ENCODE measurements around the gene RTCB. TPM values are rescaled to one million over a fixed set of nuclear protein-coding genes. Genes with fewer than 3 reads are reported as not detected.
A peak's percentile ranks its signal among the peaks of the same experiment; 100 is the strongest.
"Not testable (repeated sequence)": the region's sequence is repeated elsewhere in the genome, so short reads cannot be mapped to it uniquely, and the experiment has no call there.

Gene RTCB
- polyA plus RNA-seq, 1 donor = 56.4 TPM

DNA sequence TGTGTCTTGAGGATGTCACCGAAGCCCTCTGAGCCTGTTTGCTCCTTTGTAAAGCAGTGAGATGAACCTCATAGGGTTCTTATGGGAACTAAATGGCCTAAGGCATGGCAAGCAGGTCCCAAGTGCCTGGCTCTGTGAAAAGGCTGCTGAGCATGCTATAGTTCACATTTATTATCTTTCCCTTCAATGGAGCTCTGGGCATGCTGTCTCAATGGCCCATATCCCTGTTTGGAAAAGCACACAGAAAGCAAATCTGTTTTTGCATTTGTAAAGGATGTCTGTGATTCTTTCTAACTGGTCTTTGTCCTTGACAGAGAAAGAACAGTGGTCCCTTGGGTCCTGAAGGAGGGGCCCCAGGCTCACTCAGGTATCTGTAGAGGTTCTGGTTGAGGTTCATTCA, 26.4 kb downstream of the RTCB start:
- DNase-seq = no peak

DNA sequence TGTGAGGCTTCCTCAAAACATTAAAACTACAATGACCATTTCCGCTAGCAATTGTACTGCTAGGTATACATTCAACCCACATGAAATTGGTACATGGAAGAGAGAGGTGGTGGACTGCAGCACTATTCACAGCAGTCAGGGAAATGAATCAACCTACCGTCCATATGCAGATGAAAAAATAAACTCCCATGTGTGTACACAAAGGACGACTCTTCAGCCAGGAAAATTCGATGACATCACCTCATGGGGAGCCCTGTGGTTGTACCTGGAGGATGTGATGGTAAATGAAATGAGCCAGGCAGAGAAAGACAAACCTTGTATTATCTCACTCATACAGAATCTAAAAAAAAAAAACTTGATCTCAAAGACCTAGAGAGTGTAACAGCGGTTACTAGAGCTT, 31.1 kb downstream of the RTCB start:
- no peak for DNase-seq

DNA sequence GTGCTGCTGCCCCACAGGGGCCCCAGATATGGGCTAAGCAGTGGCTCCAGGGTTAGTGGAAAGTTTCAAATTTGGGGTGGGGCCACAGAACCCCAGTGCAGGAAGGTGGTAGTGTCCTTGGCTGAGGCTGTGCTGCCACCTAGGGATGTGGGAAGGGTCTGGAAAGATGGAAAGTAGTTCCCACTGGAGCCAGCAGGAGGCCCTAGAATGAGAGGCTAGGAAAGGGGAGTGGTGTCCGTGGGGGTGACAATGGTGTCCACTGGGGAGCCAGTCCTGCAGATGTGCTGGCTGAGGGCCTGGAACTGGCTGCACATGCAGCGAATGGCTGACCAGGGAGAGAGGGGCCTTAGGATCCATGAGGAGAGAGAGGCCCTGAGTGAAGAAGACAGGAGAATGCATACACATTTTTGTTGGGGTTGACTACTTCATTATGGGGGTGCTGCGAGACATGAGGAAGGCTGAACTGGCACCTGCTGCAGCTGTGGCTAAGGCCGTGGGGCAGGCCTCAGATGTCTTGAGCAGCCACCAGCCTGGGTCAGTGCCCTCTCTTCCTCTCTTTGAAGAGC, 33.3 kb downstream of the RTCB start:
- DNase-seq = peak; percentile 49

DNA sequence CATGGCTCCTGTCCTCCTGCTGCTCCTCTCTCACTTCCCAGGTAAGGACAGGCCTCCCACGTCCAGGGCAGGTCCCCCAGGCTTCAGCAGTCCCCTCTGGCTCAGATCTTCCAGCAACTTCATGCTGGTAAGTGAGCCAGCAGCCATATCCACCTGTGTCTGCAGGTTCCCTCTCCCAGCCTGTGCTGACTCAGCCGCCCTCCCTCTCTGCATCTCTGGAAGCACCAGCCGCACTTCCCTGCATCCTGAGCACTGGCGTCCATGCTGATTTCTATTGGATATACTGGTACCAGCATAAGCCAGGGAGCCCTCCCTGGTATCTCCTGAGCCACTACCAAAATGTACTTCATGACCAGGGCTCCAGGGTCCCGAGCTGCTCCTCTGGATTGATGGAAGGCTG, 35.4 kb downstream of the RTCB start:
- DNase-seq = no peak

DNA sequence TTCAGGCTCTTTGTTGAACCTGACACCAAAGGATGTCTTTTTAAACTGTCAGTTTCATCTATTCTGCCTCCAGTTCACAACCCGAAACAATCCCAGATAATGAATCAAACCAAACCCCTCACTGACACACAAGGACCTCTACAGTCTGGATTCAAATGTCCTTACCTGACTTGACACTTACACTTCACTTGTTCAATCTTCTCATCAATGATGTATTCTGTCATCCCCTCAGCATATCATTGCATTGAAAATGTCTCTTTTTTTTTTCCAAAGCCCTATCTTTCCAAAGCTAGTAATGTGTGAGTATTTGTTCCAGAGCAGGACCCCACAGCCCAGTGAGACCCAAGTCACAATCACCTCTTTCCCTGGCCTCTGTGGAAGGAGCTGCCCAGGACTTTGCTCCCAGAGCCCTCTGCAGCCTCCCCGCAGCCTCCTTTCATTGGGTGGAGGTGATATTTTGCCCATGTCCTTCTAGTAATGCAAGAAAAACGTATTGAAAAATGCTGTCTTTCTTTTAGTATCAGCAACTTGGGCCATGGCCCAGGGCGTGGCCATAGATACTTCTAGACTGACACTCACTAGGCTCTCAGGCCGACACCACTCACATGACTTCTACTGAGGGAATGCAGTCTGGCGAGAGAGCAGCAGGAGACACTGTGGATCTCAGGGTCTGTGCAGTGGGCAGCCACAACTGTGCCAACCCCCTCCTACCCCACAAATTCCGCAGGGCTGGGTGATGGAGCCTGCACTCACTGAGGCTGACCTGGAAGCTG, 36.2 kb downstream of the RTCB start:
- no peak for DNase-seq

DNA sequence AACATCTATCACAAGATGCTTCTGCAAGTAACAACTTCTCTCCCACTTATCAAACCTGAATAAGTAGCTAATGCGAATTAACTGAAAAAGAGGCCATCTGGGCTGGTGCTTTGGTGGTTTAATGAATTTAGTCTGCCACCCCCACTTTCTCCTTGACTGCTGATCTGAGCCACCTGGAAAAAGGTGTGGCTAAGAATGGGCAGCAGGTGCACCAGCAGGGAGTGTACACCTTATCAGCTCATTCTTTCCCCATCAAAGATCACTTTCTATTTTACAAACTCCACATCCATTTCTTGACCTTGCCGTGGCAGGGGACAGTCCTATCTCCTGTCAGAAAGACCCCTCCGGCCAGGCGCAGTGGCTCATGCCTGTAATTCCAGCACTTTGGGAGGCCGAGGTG, 47.8 kb downstream of the RTCB start:
- DNase-seq = no peak

DNA sequence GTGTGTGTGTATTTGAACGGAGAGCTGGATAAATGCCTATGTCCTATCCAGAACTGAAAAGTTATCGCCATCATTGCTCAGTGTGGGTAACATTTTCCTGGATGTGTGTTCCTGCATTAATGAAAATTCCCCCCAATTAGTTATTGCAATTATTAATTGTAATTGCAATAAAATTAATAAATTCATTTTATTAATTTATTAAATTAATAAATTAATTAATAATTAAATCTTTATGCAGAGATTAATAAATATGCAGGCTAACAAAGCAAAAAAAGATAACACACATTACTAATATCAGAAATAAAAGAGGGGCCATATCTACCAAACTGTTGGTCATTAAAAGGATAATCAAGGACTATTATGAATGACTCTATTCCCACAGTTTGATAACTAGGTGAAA, 50.8 kb downstream of the RTCB start:
- DNase-seq = no peak

DNA sequence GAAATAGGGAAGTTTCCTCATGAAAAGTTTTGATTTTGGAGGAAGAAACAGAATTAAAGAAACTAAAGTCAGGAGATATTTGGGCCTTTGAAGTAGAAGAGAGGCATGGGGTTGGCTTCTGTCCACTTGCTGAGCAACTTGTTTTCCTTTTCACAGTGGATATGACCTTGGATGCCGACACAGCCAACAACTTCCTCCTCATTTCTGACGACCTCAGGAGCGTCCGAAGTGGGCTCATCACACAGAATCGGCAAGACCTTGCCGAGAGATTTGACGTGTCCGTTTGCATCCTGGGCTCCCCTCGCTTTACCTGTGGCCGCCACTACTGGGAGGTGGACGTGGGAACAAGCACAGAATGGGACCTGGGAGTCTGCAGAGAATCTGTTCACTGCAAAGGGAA, 52.0 kb downstream of the RTCB start:
- DNase-seq = not testable (repeated sequence)

DNA sequence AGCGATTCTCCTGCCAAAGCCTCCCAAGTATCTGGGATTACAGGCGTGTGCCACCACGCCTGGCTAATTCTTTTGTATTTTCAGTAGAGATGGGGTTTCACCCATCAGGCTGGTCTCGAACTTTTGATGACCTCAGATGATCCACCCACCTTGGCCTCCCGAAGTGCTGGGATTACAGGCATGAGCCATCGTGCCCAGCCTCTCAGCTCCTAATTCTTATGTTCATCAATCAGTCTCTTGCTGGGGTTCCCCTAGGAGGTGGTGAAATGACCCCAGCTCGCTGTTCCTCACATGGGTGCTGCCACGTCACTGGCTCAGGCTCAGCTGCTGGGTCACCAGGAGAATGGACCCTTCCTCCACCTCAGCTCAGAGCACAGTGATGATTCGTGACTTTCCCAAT, 54.5 kb downstream of the RTCB start, which contains the start of gene RFPL3:
Gene RFPL3 (plus strand): TSS at position 301 of the 400 bp plus-strand sequence. CDS start 205 bp downstream, outside the sequence.
- not testable (repeated sequence) for DNase-seq

DNA sequence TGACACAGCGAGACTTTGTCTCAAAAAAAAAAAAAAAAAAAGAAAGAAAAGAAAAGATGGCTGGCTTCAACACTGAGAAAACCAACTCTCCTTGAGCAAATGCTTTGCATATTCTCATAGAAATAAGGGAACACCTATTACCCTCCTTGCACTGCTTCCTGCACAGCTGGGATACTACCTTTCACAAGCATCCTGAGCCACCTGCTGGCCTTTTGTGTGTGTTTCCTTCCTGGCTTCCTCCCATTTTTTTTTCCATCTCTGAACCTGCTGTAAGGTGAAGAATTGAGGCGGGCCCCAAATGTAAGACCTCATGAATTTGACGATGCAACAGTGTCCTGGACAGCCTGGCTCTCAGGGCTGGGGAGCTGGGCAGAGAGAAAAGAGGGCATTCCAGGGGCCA, 56.3 kb downstream of the RTCB start:
- no peak for DNase-seq

DNA sequence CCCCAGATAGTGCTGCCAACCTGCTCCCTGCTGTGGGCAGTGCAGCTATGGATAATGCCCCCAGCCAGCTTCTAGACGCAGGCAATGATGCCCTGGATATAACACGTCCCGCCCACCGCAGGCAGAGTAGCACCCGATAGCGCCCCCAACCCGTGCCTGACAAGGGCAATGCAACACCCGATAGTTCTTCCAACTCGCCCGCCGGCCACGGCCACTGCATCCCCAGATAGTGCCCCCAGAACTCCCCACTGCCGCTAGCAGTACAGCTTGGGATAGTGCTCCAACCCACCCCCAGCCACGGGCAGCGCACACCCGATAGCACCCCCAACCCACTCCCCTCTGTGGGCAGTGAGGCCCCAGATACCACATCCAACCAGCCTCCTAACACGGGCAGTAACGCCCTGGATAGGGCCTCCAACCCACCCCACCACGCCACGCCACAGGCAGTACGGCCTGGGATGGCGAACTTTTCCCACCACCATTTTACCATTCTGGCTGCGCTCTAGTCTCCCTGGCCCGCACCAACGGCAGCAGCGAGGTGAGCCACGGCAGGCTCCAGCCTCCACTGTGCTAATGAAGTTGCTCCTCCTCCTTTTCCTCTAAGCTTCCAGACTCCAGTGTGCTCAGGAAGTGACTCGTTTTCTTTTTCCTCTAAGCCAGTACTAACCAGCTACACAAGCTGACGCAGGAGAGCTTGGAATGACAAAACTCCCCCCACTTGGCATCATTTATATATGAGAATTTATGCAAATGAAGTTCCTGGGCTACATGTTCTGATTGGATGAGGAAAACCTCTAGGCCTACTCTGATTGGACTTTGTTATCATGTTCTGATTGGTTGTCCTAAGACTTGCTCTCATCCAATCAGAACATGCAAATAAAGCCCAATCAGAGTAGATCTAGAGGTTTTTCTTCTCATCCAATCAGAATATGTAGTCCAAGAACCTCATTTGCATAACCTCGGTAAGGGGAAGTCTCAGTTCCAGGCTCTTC, 57.4 kb downstream of the RTCB start:
- no peak for DNase-seq

DNA sequence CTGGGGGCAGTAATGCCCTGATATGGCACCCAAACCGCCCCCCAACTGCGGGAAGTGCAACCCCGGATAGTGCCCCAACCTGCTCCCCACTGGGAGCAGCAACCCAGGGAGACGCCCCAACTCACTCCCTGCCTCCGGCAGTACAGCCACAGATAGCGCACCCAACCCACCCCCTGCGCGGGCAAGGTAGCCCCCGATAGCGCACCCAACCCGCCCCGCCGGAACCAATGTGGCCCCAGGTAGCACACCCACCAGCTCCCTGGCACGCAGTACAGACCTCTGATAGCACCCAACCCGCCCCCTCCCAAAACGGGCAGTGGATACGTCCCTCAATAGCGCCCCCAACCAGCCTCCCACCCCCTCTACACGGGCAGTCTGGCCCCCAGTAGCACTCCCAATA, 58.2 kb downstream of the RTCB start:
- no peak for DNase-seq

DNA sequence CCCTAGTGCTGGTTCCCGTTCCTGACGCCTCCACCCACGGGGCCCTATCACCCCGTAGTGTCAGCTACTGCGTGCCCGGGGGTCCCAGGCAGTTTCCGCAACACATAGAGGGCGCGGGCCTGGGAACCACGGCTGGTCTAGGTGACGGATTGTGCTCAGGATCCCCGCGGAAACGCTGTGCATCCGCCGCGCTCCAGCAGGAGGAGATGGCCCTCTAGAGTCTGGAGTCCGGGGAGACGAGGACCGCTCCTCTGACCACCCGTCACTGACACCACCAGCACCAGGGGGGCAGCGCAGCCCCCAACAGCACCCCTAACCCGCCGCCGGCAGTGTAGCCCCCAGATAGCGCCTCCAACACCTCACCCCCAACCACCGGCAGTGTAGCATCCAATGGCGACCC, 58.8 kb downstream of the RTCB start:
- DNase-seq = no peak

DNA sequence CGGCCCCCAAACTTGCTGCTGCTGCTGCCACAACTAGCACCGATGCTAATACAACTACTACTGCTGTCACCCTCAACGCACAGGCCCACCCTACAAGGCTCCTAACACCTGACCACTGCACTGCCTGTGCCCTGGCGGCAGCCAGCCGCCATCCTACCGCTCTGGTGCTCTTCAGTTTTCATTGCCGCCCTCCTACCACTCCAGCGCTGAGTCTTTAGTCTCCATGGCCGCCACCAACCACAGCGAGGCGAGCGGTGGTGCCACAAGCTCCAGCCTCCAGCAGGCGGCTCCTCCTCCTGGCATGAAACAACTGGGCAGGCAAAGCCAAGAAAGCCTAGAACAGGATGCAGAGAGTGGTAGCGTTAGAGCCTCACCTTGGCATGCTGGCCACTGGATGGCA, 59.4 kb downstream of the RTCB start:
- DNase-seq = no peak

DNA sequence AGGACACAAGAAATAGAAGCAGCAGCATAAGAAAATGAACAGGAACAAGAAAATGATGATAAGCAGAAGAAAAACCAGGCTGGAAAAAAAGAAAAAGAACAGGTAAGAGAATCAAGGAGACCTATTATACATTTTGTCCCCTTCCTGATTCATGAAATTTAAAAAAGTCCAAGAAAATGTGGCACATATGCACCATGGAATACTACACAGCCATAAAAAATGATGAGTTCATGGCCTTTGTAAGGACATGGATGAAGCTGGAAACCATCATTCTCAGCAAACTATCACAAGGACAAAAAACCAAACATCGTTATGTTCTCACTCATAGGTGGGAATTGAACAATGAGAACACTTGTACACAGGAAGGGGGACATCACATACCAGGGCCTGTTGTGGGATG, 60.2 kb downstream of the RTCB start:
- not testable (repeated sequence) for DNase-seq

DNA sequence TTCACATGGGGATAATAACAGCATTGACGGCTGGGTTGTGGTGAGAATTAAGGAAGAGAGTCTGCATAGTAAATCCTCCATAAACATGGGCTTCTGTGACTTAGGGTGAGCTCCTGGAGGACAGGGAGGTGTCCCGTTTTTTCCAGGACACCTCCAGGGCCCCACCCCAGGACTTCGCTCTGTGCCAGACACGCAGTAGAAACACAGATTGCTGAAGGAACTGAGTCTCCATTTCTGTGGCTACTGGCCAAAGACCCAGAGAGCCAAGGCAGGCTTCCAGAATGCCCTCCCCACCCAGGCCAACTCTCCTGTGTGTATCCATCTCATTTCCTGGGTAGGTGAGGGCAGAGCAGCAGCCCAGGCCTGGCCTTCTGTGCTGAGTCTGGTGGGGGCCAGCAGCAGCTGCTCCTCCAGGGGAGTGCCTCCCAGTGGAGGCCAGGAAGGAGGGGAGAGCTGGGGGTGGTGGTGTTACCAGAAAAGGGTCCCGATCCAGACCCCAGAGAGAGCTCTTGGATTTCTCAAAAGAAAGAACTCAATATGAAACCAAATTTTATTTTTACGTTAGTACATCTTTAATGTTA, 63.9 kb downstream of the RTCB start:
- no peak for DNase-seq

DNA sequence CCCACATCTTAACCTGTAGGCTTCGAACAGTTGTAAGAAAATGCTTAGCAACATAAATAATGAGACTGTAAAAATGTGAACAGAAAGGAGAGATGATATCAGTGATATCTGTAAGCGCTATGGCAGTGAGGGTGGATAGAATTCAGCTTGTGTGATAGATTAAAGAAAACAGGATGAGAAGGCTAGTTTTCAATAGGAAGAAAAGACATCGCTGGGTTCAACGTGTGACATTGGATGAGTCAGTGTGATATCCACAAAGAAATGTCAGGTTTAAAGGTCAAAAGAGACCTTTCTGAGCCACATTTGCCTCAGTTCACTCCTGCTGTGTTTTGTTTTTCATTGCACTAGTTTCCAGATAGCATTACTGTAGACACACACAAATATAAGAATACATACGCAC, 68.1 kb downstream of the RTCB start:
- no peak for DNase-seq

DNA sequence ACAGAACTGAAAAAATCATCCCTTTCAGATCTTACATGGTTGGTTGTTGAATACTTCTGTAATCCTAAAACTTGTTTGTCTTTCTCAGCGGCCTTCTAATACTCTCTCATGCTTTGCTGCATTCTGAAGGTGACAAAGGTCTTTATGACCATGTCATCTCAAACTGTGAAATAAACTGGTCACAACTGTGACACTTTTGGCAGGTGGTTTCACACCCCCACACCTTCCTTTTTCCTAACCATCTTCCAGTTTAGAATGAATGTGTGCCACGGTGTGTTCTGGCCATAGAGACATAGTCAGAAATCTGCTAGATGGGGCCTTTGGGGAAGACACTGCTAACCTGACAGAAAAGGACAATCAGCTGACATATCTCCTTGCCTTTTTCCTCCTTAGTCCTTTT, 69.1 kb downstream of the RTCB start:
- DNase-seq = no peak

DNA sequence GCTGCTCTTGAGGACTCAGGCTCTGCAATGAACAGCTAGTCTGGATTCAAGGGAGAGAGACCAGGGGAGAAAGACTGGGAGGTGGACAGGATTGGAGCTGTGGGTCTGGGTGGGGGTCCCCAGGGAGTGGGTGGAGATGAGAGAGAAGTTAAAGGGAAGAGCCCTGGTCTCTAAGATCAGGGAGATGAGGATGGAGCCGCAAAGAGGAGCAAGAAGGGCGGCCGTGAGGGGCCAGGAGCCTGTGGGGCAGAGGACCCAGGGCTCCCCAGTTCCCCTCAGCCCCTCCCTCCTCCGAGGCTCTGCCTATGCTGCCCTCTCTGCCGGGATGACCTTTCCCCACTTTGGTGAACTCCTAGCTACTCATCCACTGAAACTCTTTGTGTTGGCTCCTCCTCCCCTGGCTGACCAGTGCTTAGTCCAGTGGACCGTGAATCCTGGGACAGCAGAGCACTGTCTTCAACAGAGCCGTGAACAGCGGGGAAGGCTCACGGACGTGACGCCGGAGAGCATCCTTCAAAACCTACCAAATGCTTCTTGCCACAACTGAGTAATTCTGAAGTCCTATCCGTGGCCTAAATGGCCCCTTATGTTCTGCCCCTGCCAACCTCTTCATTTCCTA, 70.8 kb downstream of the RTCB start:
- no peak for DNase-seq

DNA sequence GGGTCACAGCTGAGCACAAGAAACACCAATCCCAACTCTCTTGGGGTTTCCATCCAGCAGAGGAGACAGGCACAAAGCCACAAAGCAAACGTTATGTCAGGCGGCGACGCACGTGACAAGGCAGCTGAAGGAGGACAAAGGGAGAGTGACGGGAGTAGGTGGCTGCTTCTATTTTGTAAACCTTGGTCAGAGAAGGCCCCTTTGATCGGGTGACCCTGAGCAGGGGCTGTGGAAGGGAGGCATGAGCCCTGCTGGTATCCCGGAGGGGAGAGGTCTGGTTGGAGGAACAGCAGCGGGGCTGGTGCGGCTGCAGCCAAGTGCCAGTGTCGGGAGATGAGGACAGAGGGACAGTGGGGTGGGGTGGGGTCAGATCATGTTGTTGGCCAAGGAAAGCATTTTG, 71.6 kb downstream of the RTCB start:
- DNase-seq = no peak

DNA sequence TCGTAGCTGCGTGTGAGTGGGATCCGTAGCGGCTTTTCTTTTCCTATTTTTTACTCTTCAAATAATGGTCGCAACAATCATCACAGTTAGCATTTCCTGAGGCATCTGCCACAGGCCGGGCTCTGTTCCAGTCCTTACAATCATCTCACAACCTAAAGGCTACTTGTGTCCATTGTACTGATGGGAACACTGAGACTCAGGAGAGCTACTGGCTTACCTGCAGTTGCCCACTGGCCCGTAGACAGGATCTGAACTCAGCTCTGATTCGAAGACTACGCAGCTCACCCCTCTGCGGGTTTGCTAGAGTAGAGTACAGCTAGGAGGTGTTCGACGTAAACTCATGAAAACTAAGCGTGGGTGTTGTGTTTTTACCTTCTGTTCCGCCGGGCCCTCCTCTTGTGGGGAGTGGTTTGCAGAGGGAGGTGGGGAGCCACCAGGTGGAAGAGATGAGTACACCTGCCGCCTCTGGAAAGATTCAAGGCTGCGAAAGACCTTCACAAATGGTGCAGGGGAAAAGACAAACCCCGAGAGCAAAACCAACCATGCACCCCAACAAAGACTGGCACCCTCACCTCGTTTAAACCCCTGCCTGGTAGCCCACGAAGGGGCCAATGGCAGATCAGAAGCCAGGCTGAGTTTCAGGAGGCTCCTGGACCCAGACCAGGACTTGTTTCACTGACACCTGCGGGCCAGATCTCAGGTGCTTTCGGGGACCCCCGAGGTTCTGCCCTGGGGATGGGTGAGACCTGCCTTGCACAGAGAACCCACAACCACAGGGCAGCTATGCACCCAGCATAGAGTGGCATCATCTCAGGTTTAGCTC, 72.6 kb downstream of the RTCB start:
- DNase-seq = no peak

DNA sequence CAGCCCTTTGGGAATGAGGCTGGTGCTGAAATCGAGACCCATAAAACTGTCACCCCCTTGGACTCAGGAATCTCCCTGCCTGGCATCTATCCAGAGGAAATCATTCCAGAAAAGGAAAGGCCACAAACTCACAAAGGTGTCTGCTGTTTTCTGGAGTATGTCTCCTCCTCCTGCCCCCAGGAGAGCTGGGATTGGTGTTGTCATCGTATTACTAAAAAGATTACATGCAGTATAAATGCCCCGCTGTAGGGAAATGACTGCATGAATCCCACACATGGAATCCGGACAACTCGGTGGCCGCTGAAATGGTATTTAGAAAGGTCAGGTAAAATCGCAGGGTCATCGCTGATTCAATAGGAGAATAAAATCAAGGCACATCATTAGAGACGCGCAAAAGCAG, 73.3 kb downstream of the RTCB start:
- DNase-seq = no peak

Measured in hindlimb muscle (tissue), 1 donor.